MM.1S (cell line): Measurements from ENCODE around the gene PHTF2.

Experiments used
- EZH2 ChIP-seq: fragments of 300-600 bp; sonication (generic); optimal IDR thresholded peaks from 2 replicates; pipeline ENCODE3; 2017; ENCODE audit warnings: low read depth, mild to moderate bottlenecking, antibody characterized with exemption, low read length, mixed read lengths
- EZH2phosphoT487 ChIP-seq: fragments of 300-600 bp; sonication (generic); IDR thresholded peaks from 2 replicates; pipeline ENCODE4 v1.6.1; 2018; ENCODE audit warnings: antibody characterized with exemption, low read length
- TF ChIP-seq, protein P1 (sequence below): fragments of 300-600 bp; sonication (generic); IDR thresholded peaks from 2 replicates; pipeline ENCODE4 v1.5.1; 2016; ENCODE audit warnings: antibody characterized with exemption, low read length, mixed read lengths

DNA sequence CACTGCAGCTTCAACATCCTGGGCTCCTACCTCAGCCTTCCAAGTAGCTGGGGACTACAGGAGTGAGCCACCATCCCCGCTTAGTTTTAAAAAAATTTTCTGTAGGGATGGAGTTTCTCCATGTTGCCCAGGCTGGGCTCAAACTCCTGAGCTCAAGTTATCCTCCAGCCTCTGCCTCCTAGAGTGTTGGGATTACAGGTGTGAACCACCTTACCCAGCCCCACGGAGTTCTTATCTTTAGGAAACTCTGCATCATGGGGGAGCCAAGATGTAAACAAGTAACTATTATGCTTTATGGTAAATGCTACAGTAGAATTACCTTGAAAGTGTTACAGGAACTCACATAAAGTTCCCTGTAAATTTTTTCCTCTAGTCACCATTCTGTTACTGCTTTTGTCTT lies 65.3 kb downstream of the PHTF2 start:
- TF ChIP-seq EZH2 (no peak), EZH2phosphoT487 (no peak)
- TF ChIP-seq, protein P1, sequence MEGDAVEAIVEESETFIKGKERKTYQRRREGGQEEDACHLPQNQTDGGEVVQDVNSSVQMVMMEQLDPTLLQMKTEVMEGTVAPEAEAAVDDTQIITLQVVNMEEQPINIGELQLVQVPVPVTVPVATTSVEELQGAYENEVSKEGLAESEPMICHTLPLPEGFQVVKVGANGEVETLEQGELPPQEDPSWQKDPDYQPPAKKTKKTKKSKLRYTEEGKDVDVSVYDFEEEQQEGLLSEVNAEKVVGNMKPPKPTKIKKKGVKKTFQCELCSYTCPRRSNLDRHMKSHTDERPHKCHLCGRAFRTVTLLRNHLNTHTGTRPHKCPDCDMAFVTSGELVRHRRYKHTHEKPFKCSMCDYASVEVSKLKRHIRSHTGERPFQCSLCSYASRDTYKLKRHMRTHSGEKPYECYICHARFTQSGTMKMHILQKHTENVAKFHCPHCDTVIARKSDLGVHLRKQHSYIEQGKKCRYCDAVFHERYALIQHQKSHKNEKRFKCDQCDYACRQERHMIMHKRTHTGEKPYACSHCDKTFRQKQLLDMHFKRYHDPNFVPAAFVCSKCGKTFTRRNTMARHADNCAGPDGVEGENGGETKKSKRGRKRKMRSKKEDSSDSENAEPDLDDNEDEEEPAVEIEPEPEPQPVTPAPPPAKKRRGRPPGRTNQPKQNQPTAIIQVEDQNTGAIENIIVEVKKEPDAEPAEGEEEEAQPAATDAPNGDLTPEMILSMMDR = no peak
